ENCODE measurements around the gene ARHGEF4.
"Not testable (repeated sequence)": the region's sequence is repeated elsewhere in the genome, so short reads cannot be mapped to it uniquely, and the experiment has no call there.

The ARHGEF4 gene

DNA sequence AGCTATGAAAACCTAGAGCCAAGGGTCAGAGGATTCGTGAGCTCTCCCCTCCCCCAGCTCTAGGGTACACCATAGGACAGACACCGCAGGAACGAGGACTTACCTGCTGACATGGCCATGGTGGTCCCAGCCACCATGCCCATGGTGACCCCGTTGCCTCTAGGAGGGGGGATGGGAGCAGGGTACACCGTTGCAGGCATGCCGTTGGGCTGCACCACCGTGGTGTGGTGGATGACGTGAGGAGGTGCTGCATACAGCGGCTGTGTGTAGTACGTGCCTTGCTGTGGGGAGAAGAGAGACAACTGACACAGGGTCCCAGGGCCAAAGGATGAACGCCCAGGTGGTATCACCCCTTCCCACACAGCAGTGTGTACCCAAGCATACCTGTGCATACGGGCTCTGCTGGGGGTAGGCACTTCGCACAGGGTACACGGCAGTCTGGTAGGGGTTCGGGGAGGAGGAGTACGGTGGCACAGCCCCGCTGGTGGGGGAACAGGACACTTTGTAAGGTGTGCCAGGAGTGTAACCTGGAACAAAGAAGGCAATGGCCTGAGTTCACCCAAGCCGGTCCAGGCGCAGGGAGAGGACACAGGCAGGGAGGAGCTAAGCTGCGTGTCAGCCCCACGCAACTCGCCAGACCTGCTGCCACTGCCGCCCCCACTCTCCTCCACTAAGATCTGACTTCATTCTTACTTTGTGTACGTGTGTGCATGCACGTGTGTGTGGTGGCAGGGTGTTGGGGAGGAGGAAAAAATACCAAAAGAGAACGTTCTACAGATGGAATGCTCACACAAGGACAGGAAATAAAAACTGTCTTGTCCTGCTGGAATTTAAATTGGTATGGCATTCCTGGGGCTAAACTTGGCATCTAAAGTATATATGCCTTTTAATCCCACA, 218.7 kb downstream of the ARHGEF4 start:
- no peak for DNase-seq

DNA sequence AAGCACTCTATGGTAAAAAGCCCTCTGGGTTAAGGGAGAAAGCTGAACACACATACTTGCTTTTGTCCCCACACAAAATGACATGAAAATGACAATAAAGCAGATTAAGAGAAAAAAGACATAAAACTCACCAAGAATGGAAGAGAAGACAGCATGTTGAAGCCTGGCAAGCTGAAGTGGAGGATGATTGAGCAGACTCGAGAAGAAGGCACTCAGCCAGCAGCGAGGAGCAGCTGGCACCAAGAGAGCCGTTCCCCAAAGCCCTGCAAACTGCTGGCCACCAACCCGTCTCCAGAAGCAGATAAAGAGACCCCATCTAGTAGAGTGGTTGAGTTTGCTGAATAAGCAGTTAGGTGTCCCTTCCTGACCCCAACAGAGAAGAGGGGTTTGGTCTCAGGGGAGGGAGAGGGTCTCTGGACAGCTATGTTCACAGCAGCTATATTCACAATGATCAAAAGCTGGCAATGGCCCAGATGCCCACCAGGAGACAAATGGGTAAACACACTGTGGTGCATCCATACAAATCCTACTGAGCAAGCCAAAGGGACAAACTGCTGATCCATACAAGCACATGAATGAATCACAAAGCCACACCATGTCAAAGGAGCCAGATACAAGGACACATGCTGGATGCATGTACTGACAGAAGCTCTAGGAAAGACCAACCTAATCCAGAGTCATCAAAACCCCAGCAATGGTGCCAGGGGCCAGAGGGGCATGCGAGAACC, 219.7 kb downstream of the ARHGEF4 start:
- no peak for DNase-seq

DNA sequence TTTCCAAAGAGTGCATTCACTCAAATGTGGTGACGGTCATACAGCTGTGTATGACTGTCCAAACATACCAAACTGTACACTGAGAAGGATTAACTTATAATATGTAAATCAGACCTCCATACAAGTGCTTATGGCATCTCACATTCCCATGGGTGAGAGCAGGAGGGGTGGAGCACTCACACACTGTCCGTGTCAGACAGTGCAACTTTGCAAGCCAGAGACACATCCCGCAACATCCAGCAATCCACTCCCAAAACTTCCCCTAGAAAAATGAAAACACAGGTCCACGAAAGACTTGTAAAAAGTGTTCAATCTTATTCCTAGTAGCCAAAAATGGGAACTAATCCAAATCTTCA, 220.2 kb downstream of the ARHGEF4 start:
- DNase-seq: no peak

DNA sequence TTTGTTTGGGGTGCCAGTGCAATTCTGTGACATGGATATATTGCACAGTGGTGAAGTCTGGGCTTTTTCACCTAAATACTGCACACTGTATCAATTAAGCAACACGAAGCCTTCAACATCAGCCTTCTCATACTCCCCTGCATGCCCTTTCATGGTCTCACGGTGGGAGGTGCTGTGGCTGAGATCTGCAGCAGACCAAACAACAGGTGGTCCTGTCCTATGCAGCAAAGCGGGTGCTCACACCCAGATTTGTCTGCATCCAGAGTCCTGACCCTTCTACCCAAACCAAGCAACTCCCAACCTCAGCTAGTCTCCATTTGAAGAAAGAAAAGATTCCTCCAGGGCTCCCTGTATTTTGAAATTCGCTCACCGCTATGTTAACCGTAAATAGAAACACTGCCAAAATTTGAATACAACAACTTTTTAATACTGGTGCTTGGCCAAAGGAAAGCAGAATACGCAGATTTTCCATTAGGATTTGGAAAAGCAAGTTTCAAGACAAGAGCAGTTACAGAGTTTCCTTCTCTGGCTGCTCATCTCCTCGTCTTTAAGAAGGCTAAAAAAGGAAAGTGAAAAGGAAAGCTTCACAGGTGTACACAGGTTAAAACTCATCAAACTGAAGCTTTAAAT, 221.6 kb downstream of the ARHGEF4 start:
- no peak for DNase-seq

DNA sequence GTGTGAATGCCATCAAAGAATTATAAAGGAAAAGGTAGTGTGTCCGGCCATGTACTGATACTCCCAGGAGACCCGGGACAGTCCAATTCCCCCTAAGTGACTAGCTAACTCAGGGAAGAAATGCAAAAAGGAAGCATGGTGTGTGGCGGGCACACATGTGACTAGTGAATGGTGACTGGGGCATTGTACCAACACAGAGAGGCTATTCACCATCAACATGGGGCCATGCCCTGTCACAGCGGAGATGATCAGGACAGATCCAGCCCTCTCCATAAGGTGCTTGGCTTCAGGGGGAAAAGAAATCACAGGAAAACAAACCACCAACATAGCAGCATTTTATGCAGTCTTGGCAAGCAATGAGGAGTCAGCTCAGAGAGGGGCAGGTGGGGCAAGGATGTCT, 222.2 kb downstream of the ARHGEF4 start:
- DNase-seq: no peak

DNA sequence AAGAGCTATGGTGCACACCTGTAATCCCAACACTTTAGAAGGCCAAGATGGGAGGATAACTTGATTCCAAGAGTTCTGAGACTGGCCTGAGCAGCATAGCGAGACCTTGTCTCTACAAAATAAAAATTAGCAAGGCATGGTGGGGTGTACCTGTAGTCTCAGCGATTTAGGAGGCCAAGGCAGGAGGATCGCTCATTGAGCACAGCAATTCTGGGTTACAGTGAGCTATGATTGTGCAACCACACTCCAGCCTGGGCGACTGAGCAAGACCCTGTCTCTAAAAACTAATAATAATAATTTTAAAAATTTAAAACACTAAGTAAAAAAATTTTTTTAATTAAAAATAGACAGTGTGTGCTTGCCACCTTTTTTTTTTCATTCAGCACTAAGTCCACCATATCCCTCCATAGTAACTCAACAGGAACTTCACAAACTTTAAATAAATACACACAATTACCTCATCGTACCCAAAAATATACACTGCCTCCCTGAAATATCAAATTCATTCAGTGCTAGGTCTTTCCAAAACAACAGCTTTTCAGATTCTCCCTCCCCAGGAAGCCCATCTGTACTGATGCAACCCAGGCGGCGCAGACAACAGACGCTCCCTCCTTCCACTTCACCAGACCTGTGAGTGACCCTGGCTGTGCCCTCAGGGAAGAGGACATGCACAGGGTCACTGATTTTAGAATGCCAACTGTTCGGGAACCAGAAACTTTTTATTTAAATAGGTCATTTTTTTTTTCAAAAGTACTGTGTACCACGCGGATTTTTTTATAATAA, 227.0 kb downstream of the ARHGEF4 start:
- DNase-seq: no peak

DNA sequence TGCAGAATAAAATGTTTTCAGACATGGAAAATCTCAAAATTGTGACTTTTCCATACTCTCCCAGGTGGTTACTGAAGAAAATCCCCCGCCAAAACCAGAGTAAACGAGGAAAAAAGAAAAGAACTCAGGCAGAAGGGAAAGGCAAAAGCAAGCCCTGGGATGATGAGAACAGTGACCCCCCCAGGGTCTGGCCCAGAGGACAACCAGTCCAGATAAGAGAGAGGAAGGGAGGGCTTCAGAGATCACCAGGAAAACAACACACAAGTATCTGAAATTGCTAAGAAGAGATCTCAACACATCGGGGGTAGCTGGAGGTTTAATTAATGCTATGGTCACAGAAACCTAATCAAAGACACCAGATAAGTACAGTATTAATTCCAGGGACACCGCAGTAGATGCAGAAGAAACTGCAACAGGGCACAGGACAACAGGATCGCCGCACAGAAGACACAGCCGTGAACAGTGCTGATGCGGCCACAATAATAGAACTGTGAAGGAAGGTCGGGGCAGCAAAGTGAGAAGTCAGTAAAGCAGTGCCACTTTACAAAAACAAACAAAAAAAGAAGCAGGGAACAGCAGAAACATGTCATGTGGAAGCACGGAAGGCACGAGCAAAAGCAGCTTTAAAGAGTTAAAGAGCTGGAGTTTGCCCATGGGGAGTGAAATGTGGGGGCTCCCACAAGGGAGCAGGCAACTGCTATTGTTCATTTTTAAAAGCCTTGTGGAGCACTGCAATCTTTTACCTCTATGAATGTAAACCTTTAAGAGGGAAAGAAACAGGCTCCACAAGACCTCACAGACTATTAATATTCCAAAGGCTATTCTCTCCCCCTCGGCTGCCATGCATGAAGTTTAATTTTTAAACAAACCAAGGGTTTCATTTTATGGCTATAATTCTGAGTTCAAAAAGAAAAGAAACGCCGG, 228.1 kb downstream of the ARHGEF4 start:
- DNase-seq: no peak

DNA sequence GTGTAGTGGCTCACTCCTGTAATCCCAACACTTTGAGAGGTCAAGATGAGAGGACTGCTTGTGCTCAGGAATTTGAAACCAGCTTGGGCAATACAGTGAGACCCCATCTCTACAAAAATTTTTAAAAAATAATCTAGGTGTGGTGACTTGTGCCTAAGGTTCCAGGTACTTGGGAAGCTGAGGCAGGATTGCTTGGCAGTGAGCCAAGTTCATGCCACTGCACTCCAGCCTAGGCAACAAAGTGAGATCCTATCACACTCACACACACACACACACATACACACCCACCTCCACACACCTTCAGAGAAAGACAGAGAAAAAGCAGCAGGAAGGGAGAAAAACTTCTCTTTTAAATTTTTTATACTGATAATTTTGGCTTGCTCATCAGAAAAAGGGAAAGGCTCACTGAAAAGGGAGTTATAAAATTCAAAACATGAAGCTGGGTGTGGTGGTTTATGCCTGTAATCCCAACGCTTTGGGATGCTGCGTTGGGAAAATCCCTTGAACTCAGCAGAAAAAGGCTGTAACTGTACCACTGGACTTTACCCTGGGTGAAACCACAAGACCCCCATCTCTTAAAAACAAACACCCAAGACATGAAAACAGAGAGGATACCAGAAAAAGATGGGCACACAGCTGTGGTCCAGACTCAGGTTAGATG, 230.9 kb downstream of the ARHGEF4 start:
- DNase-seq: no peak

DNA sequence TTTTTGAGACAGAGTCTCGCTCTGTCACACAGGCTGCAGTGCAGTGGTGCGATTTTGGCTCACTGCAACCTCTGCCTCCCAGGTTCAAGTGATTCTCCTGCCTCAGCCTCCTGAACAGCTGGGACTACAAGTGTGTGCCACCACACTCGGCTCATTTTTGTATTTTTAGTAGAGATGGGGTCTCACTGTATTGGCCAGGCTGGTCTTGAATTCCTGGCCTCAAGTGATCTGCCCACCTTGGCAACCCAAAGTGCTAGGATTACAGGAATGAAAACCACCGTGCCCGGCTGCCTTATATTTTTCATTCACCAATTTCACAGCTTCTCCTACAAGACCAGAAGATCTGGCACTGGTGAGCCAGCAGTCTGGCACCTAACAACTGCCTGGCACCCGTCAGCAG, 231.5 kb downstream of the ARHGEF4 start:
- DNase-seq: not testable (repeated sequence)

DNA sequence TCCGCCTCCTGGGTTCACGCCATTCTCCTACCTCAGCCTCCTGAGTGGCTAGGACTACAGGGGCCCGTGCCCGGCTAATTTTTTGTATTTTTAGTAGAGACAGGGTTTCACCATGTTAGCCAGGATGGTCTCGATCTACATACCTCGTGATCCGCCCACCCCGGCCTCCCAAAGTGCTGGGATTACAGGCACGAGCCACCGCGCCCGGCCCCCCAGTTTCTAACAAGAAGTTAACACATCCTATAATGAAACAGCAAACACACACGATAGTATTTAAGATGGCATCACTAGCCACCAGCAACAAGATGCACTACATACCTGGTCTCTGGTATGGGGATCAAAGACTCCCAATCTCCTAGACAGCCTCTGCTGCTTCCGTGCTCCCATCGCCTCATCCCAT, 238.9 kb downstream of the ARHGEF4 start:
- DNase-seq: not testable (repeated sequence)

DNA sequence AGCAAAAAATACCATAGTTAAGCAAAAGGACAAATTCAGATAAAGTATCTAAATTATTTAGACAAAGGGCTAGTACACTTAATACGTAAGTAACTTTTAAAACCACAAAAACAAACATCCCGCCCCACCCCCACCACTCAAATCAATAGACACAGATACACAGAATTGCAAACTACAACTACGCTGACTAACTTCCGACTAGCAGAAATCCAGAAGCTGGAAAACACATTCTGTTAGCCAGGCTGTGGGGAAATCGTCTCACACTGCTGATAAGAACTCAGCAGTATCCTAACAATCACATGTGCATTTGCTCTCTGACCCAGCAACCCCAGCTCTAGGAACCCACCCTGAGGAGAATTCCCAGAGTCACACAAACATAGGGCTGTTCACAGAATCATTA, 240.0 kb downstream of the ARHGEF4 start:
- DNase-seq: no peak

DNA sequence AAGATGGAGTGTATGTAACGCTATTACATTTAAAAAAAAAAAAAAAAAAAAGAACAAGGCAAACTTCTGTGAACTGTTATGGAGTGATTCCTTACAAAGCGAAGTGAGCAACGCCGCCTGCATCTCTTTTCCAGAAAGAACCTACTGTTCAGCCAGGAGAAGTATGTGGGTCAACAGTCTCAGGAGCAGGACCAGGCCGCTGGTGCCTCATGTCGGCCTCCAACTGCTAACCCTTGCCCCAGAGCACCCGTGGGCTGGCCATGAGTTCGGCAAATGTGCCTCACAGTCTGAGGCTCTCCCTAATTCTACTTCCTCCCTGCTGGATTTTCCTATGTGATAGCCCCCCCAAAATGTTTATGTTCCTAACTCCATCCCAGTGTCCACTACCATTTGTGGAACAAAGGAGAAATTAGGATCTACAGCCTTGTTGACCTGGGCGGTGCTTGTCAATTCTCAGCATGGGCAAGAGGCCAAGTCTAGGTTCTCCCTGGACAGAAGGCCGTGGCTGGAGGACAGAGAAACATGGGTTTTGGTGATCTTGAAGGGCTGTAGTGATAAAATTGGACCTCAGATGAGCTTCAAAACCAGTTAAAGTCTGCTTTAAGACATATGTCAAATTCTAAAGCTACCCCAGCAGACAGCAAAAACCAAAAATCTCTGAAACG, 240.6 kb downstream of the ARHGEF4 start:
- DNase-seq: no peak

DNA sequence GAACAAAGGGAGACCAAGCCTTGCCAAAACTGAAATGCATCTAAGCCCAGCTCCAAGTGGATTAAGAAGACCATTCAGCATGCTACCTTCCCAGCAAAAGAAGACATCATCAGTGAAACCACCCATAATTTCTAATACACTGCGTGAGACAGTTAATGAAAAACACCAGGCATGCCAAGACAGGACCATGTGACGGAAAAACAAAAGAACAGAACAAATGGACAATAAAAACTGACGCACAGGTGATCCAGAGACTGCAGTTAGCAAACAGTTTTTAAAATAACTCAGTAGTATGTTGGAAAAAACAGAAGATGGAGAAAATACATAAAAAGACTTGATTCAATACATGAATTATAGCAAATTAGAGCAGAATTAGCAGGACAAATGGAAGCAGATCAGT, 241.3 kb downstream of the ARHGEF4 start:
- DNase-seq: no peak

DNA sequence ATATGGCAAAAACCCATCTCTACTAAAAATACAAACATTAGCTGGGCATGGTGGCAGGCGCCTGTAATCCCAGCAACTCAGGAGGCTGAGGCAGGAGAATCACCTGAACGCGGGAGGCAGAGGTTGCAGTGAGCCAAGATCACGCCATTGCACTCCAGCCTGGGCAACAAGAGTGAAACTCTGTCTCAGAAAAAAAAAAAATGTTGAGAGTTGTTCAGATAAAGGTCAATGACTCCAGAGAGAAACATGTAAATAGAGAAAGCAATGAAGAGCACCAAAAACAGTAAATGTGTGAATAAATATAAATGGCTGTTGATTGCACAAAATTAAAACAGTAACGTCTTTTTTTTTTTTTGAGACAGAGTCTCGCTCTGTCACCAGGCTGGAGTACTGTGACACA, 243.2 kb downstream of the ARHGEF4 start:
- DNase-seq: not testable (repeated sequence)

DNA sequence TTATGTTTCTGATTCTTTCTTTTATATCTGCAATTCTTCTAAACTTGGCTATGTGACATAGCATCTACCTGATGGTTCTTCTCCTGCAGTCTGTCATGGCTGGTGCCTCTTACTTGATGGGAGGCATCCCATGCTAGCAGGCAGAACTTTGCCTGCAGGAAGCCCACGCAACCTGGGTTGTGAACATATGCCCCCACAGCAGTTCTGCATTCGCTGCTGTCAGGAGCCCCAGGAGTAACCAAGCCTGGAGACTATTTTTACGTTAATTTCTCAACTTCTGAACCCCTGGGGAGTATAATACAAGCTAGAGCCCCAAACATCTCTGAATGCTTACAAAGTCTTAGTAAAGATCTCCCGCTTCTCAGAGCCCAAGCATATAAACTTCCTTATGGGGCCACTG, 244.5 kb downstream of the ARHGEF4 start:
- DNase-seq: no peak

DNA sequence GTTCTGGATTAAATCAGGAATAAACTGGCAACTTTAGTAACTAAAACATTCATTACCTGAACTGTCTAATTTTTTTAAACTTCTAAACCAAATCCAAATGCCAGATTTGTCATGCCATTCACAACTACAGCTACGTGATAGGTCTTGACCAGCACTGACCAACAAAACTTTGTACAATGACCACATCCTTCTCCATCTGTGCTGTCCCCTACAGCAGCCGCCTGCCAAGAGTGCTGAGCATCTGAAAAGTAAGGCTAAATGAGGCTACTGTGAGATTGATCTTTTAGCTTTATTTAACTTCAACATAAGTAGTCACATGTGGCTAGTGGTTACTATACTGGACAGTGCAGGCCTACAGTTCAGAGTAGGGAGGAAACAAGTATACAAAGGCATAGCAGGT, 248.9 kb downstream of the ARHGEF4 start:
- DNase-seq: no peak

DNA sequence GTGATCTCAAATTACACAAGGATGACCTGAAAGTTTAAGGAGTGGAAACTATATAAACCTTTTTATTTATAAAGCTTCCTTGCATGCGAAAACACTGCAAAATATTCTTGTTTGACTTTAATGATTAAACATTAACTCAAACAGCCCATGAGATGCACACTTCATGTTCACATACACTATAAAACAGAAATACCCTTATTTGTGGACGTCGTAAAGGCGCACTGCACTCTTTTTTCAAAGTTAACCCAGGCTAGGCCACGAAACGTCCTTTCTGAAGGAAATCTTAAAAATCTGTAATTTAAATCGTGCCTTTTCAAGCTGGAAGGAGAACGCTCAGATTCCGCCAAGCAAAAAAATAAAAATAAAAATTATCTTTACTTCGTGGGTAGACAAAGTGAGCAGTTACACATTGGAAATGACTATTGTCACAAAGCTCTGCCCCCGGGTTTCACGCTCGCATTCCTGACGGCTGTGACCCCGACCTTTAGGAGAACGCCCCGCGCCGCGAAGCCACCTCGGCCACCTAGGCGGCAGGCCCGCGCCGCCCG, 255.8 kb downstream of the ARHGEF4 start:
- DNase-seq: no peak

DNA sequence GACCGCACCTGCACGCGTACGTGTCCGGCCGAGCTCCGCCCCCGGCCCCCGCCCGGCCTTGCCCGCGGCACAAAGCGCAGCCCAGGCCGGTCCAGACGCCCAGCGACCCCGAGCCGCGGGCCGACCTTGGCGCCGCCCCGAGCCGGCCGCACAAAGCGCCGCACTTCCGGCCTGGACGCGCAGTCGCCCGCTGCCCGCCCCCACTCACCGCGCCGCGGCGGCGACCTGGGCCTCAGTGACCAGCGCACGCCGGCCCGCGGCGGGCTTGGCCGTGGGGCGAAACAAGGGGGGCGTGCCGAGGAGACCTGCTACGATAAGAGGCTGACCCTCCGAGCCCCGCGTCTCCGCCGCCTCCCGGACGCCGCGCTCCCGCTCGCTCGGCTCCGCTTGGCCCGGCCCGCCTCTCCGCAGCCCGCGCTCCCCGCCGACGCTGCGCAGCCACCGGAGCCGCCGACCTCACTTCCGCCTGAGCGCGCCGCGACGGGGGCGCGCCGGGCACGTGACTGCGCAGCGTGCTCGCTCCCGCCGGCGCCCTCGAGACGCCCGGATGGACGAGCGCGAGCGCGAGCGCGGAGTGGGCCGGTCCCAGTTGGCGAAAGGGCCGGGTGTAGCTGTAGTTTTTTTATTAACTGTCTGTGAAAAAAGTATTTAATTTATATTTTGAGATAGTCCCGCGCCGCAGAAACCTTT, 256.4 kb downstream of the ARHGEF4 start, which contains the start of gene FAM168B:
FAM168B (minus strand) TSS at position 455 of the 690 bp plus-strand sequence. CDS start 10,814 bp downstream, outside the sequence.
- peak; percentile 89 to 90 for DNase-seq

DNA sequence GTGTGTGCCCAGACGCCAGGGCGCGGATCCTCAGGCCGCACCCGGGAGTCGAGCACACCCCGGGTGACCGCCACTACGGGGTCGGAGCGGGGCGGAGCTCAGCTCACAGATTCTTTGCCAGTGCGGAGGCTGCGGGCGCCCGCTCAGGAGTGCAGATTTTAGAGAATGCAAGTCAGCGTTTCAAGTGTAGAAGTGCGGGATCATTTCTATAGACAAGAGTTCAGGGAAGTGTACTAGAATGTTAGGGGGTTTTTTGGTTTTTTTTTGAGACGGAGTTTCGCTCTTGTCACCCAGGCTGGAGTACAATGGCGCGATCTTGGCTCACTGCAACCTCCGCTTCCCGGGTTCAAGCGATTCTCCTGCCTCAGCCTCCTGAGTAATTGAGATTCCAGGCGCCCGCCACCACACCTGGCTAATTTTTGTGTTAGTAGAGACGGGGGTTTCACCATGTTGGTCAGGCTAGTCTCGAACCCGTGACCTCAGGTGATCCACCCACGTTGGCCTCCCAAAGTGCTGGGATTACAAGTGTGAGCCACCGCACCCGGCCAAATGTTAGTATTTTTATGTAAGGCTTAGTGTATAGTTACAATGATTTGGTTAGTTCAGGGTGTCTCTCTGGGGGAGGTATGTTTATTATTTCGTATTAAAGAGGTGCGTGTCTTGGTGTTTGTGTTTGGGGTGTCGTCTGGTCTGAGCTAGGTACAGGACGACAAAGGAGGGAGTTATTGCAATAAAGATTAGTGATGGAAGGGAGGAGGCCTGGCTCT, 257.2 kb downstream of the ARHGEF4 start:
- DNase-seq: no peak

Measured in CD4-positive, alpha-beta T cell treated with Interleukin-1 beta for 1 hour (primary cell).